SK-N-SH (cell line): ENCODE data around the gene TRAF5. TPM values are rescaled to one million over a fixed set of nuclear protein-coding genes. Genes with fewer than 3 reads are reported as not detected.

Experiments used
- CTCF ChIA-PET: fragments of 300-600, 350-600 bp; formaldehyde crosslinking; extraction: SDS; loops from one replicate; lab custom pipeline; 2021; lab: Yijun Ruan, JAX
- POLR2A ChIA-PET: fragments of 350-600 bp; sonication (Branson Sonifier 250); formaldehyde crosslinking; extraction: SDS; loops from one replicate; lab custom pipeline; 2020; ENCODE audit warnings: antibody characterized with exemption, inconsistent platforms; lab: Yijun Ruan, JAX
- DNase-seq: peaks from one replicate; pipeline ENCODE4 v3.0.0; 2012
- H2AFZ ChIP-seq: fragments of 200-600 bp; sonication (generic); 2 replicates; pipeline ENCODE4 v1.8.1; 2016; ENCODE audit warnings: antibody characterized with exemption, mild to moderate bottlenecking, low read depth
- H3F3A ChIP-seq: fragments of 200-600 bp; sonication (generic); replicated peaks from 2 replicates; pipeline ENCODE3; 2016; ENCODE audit warnings: antibody characterized with exemption, mild to moderate bottlenecking; ENCODE audit not compliant: insufficient read depth
- H3K27ac ChIP-seq, 2 experiments: fragments of 200-500 bp in 1 of 2; fragments of 200-600 bp in 1 of 2; sonication (Bioruptor generic) in 1 of 2; sonication (generic), shearing (Covaris generic) in 1 of 2; 2 replicates each; pipeline versions ENCODE4 v1.5.1 to v1.6.1; 2014 to 2016; ENCODE audit warnings: low read depth in 2 of 2, inconsistent platforms in 1 of 2, low read length in 1 of 2, mild to moderate bottlenecking in 1 of 2, mixed read lengths in 1 of 2
- H3K27me3 ChIP-seq: fragments of 200-600 bp; sonication (generic), shearing (Covaris generic); 2 replicates; pipeline ENCODE4 v1.6.1; 2016; ENCODE audit warnings: mixed run types; ENCODE audit not compliant: insufficient read depth
- H3K36me3 ChIP-seq, 2 experiments: fragments of 200-500 bp in 1 of 2; fragments of 200-600 bp in 1 of 2; sonication (Bioruptor generic) in 1 of 2; sonication (generic) in 1 of 2; replicated peaks in 1 of 2; 2 replicates each; pipeline versions ENCODE3 to v1.5.1; 2014 to 2016; ENCODE audit warnings: low read length in 1 of 2, mild to moderate bottlenecking in 1 of 2; ENCODE audit not compliant: insufficient read depth in 2 of 2, control insufficient read depth in 1 of 2
- H3K4me1 ChIP-seq, 2 experiments: fragments of 200-500 bp in 1 of 2; fragments of 200-600 bp in 1 of 2; sonication (Bioruptor generic) in 1 of 2; sonication (generic), shearing (Covaris generic) in 1 of 2; 2 replicates each; pipeline versions ENCODE4 v1.5.1 to v1.6.1; 2014 to 2016; ENCODE audit warnings: low read depth in 1 of 2, low read length in 1 of 2, mixed run types in 1 of 2; ENCODE audit not compliant: insufficient read depth in 2 of 2, control insufficient read depth in 1 of 2
- H3K4me2 ChIP-seq: fragments of 200-600 bp; sonication (generic), shearing (Covaris generic); 2 replicates; pipeline ENCODE4 v1.6.1; 2017; ENCODE audit warnings: mixed run types
- H3K4me3 ChIP-seq, 2 experiments: fragments of 200-500 bp in 1 of 2; fragments of 200-600 bp in 1 of 2; sonication (Bioruptor generic) in 1 of 2; sonication (generic), shearing (Covaris generic) in 1 of 2; 2 replicates each; pipeline versions ENCODE4 v1.5.1 to v1.8.1; 2014 to 2016; ENCODE audit warnings: low read depth in 2 of 2, inconsistent platforms in 1 of 2, low read length in 1 of 2, mild to moderate bottlenecking in 1 of 2, mixed read lengths in 1 of 2, moderate library complexity in 1 of 2
- H3K79me2 ChIP-seq: fragments of 200-600 bp; sonication (generic); 2 replicates; pipeline ENCODE4 v1.8.1; 2017; ENCODE audit warnings: mild to moderate bottlenecking; ENCODE audit not compliant: insufficient read depth
- H3K9ac ChIP-seq: fragments of 200-600 bp; sonication (generic); 2 replicates; pipeline ENCODE4 v1.6.1; 2017; ENCODE audit warnings: mixed run types
- H3K9me2 ChIP-seq: fragments of 200-600 bp; sonication (generic); 2 replicates; pipeline ENCODE4 v1.6.1; 2017; ENCODE audit warnings: mixed run types
- H3K9me3 ChIP-seq: fragments of 200-600 bp; sonication (generic); 2 replicates; pipeline ENCODE4 v1.6.1; 2017; ENCODE audit warnings: mixed run types, mild to moderate bottlenecking, moderate library complexity
- H4K20me1 ChIP-seq: fragments of 200-600 bp; sonication (generic); 2 replicates; pipeline ENCODE4 v1.6.1; 2017; ENCODE audit warnings: mild to moderate bottlenecking, mixed run types; ENCODE audit not compliant: insufficient read depth
- CHD2 ChIP-seq: fragments of 150-350 bp; IDR thresholded peaks from 2 replicates; pipeline ENCODE4 v1.6.1; 2018; ENCODE audit warnings: low read length; ENCODE audit not compliant: partially characterized antibody
- EP300 ChIP-seq, 2 experiments: IDR thresholded peaks; 2 replicates each; pipeline versions ENCODE4 v1.4.0 to v1.6.1; 2012; ENCODE audit warnings: borderline replicate concordance in 1 of 2, low read depth in 1 of 2, low read length in 1 of 2
- EZH2phosphoT487 ChIP-seq: fragments of 200-600 bp; sonication (generic); IDR thresholded peaks from 2 replicates; pipeline ENCODE4 v1.6.1; 2017; ENCODE audit warnings: low read depth, mixed run types, mild to moderate bottlenecking, antibody characterized with exemption, moderate library complexity, borderline replicate concordance
- FOSL2 ChIP-seq: IDR thresholded peaks from 2 replicates; pipeline ENCODE4 v1.4.0; 2012; ENCODE audit warnings: low read depth, mild to moderate bottlenecking, moderate library complexity, borderline replicate concordance
- GABPA ChIP-seq: IDR thresholded peaks from 2 replicates; pipeline ENCODE4 v1.4.0; 2012; ENCODE audit warnings: low read depth, mild to moderate bottlenecking
- GATA2 ChIP-seq: sonication (generic); formaldehyde crosslinking; IDR thresholded peaks from 2 replicates; pipeline ENCODE4 v1.5.0; 2020; ENCODE audit warnings: mild to moderate bottlenecking, missing genetic modification reagents
- IRF3 ChIP-seq: fragments of 150-350 bp; IDR thresholded peaks from 2 replicates; pipeline ENCODE4 v1.6.1; 2016; ENCODE audit warnings: mild to moderate bottlenecking, low read depth, low read length
- JUND ChIP-seq: IDR thresholded peaks from 2 replicates; pipeline ENCODE4 v1.4.0; 2012
- MXI1 ChIP-seq: IDR thresholded peaks from 2 replicates; pipeline ENCODE4 v1.6.1; 2012; ENCODE audit warnings: mild to moderate bottlenecking, low read depth, low read length, improper control_type of control experiment
- POLR2AphosphoS5 ChIP-seq: IDR thresholded peaks from 2 replicates; pipeline ENCODE4 v1.6.1; 2012; ENCODE audit warnings: low read depth, low read length
- REST ChIP-seq: IDR thresholded peaks from 2 replicates; pipeline ENCODE4 v1.6.1; 2012; ENCODE audit warnings: mild to moderate bottlenecking, low read depth, low read length, moderate library complexity
- RFX5 ChIP-seq: IDR thresholded peaks from 2 replicates; pipeline ENCODE4 v1.6.1; 2012; ENCODE audit warnings: mild to moderate bottlenecking, improper control_type of control experiment, low read length
- RXRA ChIP-seq: IDR thresholded peaks from 2 replicates; pipeline ENCODE4 v1.4.0; 2012; ENCODE audit warnings: low read depth, mild to moderate bottlenecking, borderline replicate concordance
- SIN3A ChIP-seq: IDR thresholded peaks from 2 replicates; pipeline ENCODE4 v1.6.1; 2012; ENCODE audit warnings: low read depth, mild to moderate bottlenecking, low read length, moderate library complexity, borderline replicate concordance
- TEAD4 ChIP-seq: IDR thresholded peaks from 2 replicates; pipeline ENCODE4 v1.4.0; 2012; ENCODE audit warnings: mild to moderate bottlenecking, borderline replicate concordance; ENCODE audit not compliant: insufficient read depth
- USF1 ChIP-seq: IDR thresholded peaks from 2 replicates; pipeline ENCODE4 v1.4.0; 2012; ENCODE audit warnings: low read depth, borderline replicate concordance
- YY1 ChIP-seq: IDR thresholded peaks from 2 replicates; pipeline ENCODE4 v1.4.0; 2012; ENCODE audit warnings: low read depth, mild to moderate bottlenecking
- polyA plus RNA-seq, 3 experiments: library from polyadenylated mRNA; depleted of rRNA; stranded (reverse); fragments of >200 nt; gene quantifications; 2 replicates each; pipeline ENCODE4 v1.2.3, GENCODE V29; 2012
- TF ChIP-seq, protein P1 (sequence below): fragments of 200-600 bp; sonication (generic); IDR thresholded peaks from 2 replicates; pipeline ENCODE4 v1.6.1; 2017; ENCODE audit warnings: antibody characterized with exemption, mild to moderate bottlenecking, moderate library complexity

TRAF5 gene
- polyA plus RNA-seq, 1 of the 3 experiments (the other 2 are of a cell fraction): 7.6 TPM

DNA sequence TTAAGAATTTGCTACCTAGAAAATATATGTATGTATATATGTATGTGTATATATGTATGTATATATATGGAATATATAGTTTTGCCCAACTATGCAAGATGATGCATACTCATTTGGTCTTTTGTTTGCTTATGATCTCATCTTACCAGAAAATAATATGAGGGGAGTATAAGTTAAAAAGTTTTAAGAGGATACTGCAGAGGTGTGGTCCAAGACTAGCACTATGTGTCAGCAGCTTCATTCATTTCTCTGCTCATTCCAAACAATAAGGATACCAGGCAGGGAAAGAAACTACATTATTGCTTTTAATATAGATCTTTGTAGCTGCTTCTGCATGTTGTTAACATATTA lies 44.6 kb upstream of the TRAF5 start:
- H3K36me3 ChIP-seq: peaks cover 70 to 78% of the 10 kb centered on the region in 2 experiments
- TF ChIP-seq USF1 (no peak), POLR2AphosphoS5 (no peak), MXI1 (no peak), EP300 (IDR thresholded peaks at IDR 0.05; ENCODE audit: borderline replicate concordance in 1 of 2, low read depth in 1 of 2, low read length in 1 of 2) (no peak), GABPA (no peak), SIN3A (no peak), EZH2phosphoT487 (no peak), FOSL2 (no peak), REST (no peak), YY1 (no peak), GATA2 (no peak), TEAD4 (no peak), IRF3 (no peak), CHD2 (no peak), RXRA (no peak), RFX5 (no peak), JUND (no peak)
- TF ChIP-seq, protein P1, sequence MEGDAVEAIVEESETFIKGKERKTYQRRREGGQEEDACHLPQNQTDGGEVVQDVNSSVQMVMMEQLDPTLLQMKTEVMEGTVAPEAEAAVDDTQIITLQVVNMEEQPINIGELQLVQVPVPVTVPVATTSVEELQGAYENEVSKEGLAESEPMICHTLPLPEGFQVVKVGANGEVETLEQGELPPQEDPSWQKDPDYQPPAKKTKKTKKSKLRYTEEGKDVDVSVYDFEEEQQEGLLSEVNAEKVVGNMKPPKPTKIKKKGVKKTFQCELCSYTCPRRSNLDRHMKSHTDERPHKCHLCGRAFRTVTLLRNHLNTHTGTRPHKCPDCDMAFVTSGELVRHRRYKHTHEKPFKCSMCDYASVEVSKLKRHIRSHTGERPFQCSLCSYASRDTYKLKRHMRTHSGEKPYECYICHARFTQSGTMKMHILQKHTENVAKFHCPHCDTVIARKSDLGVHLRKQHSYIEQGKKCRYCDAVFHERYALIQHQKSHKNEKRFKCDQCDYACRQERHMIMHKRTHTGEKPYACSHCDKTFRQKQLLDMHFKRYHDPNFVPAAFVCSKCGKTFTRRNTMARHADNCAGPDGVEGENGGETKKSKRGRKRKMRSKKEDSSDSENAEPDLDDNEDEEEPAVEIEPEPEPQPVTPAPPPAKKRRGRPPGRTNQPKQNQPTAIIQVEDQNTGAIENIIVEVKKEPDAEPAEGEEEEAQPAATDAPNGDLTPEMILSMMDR: no peak
- no peaks in the 10 kb centered on the region for H3K9me2 ChIP-seq
- H3K9me3 ChIP-seq: no peaks in the 10 kb centered on the region
- H3K9ac ChIP-seq: no peak overlapping the region
- no peak overlapping the region for H3K27ac ChIP-seq
- ChIA-PET POLR2A (no interaction called here), CTCF (interaction anchor here (0.9 kb wide), 1 partner anchor 233 kb away, joined by 4 read pairs; no protein-coding TSS in a partner anchor)
- H3K79me2 ChIP-seq: peaks cover 4% of the 10 kb centered on the region; the same call in 1 of the 2 replicates
- no peaks in the 10 kb centered on the region for H4K20me1 ChIP-seq
- H3K27me3 ChIP-seq: no peaks in the 10 kb centered on the region
- peaks cover 4% of the 10 kb centered on the region for H3F3A ChIP-seq
- no peaks in the 10 kb centered on the region for H3K4me1 ChIP-seq
- no peak for DNase-seq
- H3K4me3 ChIP-seq: no peak overlapping the region
- no peak overlapping the region for H2AFZ ChIP-seq
- H3K4me2 ChIP-seq: no peak overlapping the region
